GM12801 (cell line): ENCODE results near the gene CLTCL1.

Source experiments
- TF ChIP-seq, protein P1 (sequence below): IDR thresholded peaks from one replicate; pipeline ENCODE4 v1.5.1; 2011; ENCODE audit warnings: control low read depth; ENCODE audit not compliant: insufficient read length; ENCODE audit errors: extremely low read depth

Gene CLTCL1

DNA sequence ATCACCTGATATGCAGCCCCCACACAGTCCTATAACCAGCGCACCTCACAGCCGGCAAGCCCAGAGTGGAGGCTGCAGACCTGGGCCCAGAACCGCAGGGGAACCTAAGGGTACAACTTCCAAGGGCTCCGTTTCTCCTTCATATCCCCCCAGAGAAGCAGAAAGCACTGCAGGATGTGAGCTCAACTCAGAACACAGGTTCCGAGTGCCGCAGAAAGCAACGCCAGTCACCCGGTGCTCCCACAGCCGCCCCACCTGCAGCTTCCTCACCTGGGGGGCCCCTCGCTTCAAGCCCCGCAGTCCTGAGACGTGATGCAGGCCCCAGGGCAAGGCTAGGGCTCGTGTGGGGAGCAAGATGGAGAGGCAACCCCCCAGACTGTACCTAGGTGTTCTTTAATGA lies 158.0 kb downstream of the CLTCL1 start:
- TF ChIP-seq, protein P1, sequence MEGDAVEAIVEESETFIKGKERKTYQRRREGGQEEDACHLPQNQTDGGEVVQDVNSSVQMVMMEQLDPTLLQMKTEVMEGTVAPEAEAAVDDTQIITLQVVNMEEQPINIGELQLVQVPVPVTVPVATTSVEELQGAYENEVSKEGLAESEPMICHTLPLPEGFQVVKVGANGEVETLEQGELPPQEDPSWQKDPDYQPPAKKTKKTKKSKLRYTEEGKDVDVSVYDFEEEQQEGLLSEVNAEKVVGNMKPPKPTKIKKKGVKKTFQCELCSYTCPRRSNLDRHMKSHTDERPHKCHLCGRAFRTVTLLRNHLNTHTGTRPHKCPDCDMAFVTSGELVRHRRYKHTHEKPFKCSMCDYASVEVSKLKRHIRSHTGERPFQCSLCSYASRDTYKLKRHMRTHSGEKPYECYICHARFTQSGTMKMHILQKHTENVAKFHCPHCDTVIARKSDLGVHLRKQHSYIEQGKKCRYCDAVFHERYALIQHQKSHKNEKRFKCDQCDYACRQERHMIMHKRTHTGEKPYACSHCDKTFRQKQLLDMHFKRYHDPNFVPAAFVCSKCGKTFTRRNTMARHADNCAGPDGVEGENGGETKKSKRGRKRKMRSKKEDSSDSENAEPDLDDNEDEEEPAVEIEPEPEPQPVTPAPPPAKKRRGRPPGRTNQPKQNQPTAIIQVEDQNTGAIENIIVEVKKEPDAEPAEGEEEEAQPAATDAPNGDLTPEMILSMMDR: no peak

DNA sequence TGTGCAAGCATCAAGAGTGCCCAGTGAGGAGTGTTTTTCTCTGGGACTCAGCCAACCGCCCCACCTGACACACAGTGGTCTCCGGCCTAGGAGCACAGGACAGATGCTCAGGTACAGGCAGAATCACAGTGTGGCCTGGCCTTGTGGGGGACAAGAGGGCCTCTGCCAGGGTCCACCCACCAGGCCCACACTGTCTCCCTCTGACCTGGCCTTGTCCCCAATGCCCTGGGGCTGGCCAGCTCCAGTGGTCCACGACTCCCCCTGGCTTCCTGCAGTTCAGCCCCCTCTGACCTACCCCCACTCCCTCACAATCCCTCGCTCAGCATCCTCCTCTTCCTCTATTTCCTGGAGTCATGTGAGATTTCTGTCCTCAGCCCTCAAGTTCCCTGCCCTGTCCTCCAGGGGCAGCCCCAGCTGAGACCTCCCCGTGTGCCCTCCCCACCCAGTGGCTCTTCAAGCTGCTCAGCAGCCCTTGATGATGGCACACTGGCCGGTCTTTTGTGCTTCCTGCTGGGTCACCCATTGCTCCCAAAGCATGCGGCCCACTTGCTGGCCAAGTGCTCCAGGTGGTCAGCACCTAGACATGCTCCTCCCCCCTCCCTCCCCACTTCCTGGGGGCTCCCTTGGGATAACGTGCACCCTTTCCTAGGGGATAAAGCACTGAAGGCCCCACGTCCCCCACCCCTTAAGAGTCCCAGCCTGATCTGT lies 158.7 kb downstream of the CLTCL1 start:
- TF ChIP-seq, protein P1: no peak

- TF ChIP-seq, protein P1: no peak
Measured at GRCh38 chr22:19132153-19132552, 159.4 kb downstream of the CLTCL1 start.

- TF ChIP-seq, protein P1: no peak
Measured at GRCh38 chr22:19131685-19132015, 159.9 kb downstream of the CLTCL1 start.

DNA sequence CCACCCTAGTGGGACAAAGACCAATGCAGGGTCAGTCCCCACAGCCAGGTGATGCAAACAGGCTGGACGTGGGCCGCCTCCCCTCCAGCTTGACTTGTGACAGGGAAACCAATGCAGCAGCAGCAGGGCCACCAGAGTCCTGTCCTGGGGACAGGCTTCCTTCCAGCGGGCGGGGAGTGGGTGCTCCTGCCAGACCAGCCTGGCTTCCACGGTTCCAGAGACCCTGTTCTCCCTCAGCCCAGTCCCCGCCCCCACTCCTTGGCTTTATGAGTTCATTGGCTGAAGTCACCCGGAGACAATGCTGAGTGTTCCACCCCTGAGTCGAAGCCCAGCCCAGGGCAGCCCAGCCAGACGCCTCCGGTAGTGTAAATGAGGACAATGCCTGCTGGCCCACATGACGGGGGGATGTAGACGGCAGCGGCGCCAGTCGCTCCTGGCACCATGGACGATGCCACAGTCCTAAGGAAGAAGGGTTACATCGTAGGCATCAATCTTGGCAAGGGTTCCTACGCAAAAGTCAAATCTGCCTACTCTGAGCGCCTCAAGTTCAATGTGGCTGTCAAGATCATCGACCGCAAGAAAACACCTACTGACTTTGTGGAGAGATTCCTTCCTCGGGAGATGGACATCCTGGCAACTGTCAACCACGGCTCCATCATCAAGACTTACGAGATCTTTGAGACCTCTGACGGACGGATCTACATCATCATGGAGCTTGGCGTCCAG lies 160.4 kb downstream of the CLTCL1 start, which contains the start of gene TSSK2:
Gene TSSK2 (plus strand): TSS at position 350 of the 726 bp plus-strand sequence. CDS start 92 bp downstream, at position 442.
- TF ChIP-seq, protein P1: no peak

- TF ChIP-seq, protein P1: no peak
Measured at GRCh38 chr22:19129871-19130270, 161.6 kb downstream of the CLTCL1 start.
